Measurements from ENCODE around the gene SEMG1. TPM values are rescaled to one million over a fixed set of nuclear protein-coding genes. Genes with fewer than 3 reads are reported as not detected.

Gene SEMG1, protein sequence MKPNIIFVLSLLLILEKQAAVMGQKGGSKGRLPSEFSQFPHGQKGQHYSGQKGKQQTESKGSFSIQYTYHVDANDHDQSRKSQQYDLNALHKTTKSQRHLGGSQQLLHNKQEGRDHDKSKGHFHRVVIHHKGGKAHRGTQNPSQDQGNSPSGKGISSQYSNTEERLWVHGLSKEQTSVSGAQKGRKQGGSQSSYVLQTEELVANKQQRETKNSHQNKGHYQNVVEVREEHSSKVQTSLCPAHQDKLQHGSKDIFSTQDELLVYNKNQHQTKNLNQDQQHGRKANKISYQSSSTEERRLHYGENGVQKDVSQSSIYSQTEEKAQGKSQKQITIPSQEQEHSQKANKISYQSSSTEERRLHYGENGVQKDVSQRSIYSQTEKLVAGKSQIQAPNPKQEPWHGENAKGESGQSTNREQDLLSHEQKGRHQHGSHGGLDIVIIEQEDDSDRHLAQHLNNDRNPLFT
- total RNA-seq = not detected

DNA sequence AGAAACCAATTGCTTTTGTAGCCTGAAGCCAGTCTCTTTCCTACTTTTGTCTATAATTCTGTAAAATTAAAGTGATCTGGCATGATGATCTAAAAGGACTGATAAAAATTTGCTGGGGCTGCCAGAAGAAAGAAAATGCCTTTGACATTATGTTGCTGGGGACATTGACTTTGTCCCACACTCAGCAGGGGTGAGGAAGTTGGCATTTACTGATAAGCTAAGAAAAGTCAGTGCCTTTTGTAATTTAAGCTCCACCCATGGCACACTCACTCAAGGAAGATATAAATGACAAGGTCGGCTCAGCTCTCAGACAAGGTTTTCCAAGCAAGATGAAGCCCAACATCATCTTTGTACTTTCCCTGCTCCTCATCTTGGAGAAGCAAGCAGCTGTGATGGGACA, at the start of gene SEMG1:
Gene SEMG1 (plus strand): TSS at position 309 of the 400 bp plus-strand sequence. CDS start 21 bp downstream, at position 330.
- Histone ChIP-seq H3K4me3 (no peak within 1 kb of the TSS), H3K9me3 (no peaks in the 10 kb centered on the region), H3K36me3 (no peaks in the 10 kb centered on the region), H3K27ac (no peak within 1 kb of the TSS), H3K27me3 (no peaks in the 10 kb centered on the region), H3K4me1 (no peaks in the 10 kb centered on the region)
- DNase-seq = no peak
- TF ChIP-seq EP300 (IDR thresholded peaks at IDR 0.05) (no peak), CTCF (IDR thresholded peaks at IDR 0.05) (no peak), POLR2AphosphoS5 (IDR thresholded peaks at IDR 0.05) (no peak), POLR2A (IDR thresholded peaks at IDR 0.05) (no peak)
- no peak for ATAC-seq (ENCODE audit: low FRiP score in 2 of 2)
- 14 to 20% methylated on average over 1 of the region's 1 CpG for WGBS, 2 donors

DNA sequence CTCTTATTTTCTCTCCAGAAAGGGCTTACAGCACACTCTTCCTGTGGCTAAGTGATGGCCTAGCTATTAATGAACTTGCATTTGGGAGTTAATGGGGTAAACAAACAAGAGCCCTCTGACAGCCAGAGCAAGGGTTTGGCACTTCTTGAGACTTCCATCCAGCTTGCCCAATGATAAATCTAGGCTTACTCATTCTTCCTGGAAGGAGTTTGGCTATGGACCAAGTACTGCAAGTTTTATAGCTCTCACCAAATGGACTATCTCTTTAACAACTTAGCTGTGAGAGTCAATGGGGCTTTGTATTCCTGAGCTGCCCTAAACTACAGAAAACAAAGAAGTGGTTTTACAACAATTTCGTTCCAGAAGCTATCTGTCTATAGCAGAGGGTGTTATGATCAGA, 48.9 kb upstream of the SEMG1 start:
- Histone ChIP-seq H3K27me3 (no peaks in the 10 kb centered on the region), H3K9me3 (peaks cover 3 to 14% (median 8%) of the 10 kb centered on the region in 4 donors), H3K4me1 (peaks cover 0 to 7% (median 0%) of the 10 kb centered on the region in 4 donors), H3K36me3 (no peaks in the 10 kb centered on the region), H3K27ac (no peak overlapping the region), H3K4me3 (no peak overlapping the region)
- TF ChIP-seq POLR2A (IDR thresholded peaks at IDR 0.05) = no peak
- no peak for TF ChIP-seq POLR2AphosphoS5 (IDR thresholded peaks at IDR 0.05)
- TF ChIP-seq EP300 (IDR thresholded peaks at IDR 0.05) = no peak
- no peak for TF ChIP-seq CTCF (IDR thresholded peaks at IDR 0.05)
- DNase-seq (no peak), ATAC-seq (ENCODE audit: low FRiP score in 2 of 2) (peak in 1 of 2 donors; percentile 68)
- WGBS, 2 donors = 38 to 60% methylated on average over 1 of the region's 1 CpG

GRCh38 chr20:45163083-45163803, 43.6 kb upstream of the SEMG1 start:
- H3K4me3 ChIP-seq = no peak overlapping the region
- DNase-seq = no peak
- WGBS, 2 donors = 50 to 64% methylated on average over 1 of the region's 1 CpG

GRCh38 chr20:45164906-45165305, 41.9 kb upstream of the SEMG1 start:
- WGBS, 2 donors = 88 to 89% methylated on average over 1 of the region's 1 CpG
- H3K9me3 ChIP-seq = peaks cover 0 to 14% (median 0%) of the 10 kb centered on the region in 4 donors
- H3K27me3 ChIP-seq = peaks cover 0 to 4% (median 0%) of the 10 kb centered on the region in 4 donors
- DNase-seq (no peak), ATAC-seq (ENCODE audit: low FRiP score in 2 of 2) (no peak)
- H3K4me1 ChIP-seq = no peaks in the 10 kb centered on the region
- H3K4me3 ChIP-seq = no peak overlapping the region
- H3K27ac ChIP-seq = no peak overlapping the region
- TF ChIP-seq CTCF (IDR thresholded peaks at IDR 0.05) (no peak), POLR2A (IDR thresholded peaks at IDR 0.05) (no peak), POLR2AphosphoS5 (IDR thresholded peaks at IDR 0.05) (no peak), EP300 (IDR thresholded peaks at IDR 0.05) (no peak)
- H3K36me3 ChIP-seq = no peaks in the 10 kb centered on the region

More at GRCh38 chr20:45163083-45163803, 43.6 kb upstream of the SEMG1 start:
- Histone ChIP-seq H3K36me3 (no peaks in the 10 kb centered on the region), H3K4me1 (no peaks in the 10 kb centered on the region), H3K9me3 (peaks cover 0 to 21% (median 8%) of the 10 kb centered on the region in 4 donors), H3K27ac (no peak overlapping the region), H3K27me3 (peaks cover 0 to 4% (median 0%) of the 10 kb centered on the region in 4 donors)
- TF ChIP-seq POLR2A (IDR thresholded peaks at IDR 0.05) (no peak), CTCF (IDR thresholded peaks at IDR 0.05) (no peak), POLR2AphosphoS5 (IDR thresholded peaks at IDR 0.05) (no peak), EP300 (IDR thresholded peaks at IDR 0.05) (no peak)
- peak in 1 of 2 donors; percentile 61 for ATAC-seq (ENCODE audit: low FRiP score in 2 of 2)

Data from upper lobe of left lung (tissue), 6 donors.